HCEC 1CT (cell line): ENCODE data around the gene VWCE.

Source experiments
- DNase-seq: peaks from one replicate; pipeline ENCODE4 v3.0.0-alpha.2; 2017

Gene VWCE

DNA sequence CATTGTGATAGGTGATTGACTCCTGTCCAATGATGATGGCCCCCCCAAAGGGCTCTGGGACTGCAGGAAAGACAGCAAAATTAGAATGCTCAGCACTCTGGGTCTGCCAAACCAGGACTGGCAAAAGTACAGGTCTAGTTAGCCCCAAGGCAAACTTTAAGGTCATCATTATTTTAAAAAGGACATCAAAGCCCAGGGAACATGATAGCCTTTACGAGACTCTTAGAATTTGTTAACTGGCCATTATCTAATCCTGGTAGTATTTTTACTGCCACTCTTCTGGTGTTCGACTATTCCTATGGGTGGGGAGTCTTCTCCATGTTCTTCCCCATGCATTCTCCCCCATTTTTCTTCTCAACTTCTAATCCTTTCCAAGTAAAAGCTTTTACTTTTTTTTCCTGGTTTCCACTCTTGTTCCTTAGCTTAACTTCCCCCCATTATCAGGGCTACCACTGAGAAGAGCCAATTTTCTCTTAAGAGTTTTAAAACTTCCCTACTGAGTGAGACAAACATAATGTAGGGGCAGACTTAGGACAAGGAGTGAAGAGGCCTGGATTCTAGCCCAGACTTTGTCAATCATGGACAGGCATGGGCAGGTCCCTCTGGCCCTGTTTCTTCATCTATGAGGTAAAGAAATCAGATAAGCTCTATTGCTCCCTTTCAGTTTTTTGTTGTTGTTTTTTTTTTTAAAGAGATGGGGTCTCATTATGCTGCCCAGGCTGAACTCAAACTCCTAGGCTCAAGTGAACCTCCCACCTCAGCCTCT is 30.7 kb upstream of the VWCE start:
- DNase-seq = no peak

DNA sequence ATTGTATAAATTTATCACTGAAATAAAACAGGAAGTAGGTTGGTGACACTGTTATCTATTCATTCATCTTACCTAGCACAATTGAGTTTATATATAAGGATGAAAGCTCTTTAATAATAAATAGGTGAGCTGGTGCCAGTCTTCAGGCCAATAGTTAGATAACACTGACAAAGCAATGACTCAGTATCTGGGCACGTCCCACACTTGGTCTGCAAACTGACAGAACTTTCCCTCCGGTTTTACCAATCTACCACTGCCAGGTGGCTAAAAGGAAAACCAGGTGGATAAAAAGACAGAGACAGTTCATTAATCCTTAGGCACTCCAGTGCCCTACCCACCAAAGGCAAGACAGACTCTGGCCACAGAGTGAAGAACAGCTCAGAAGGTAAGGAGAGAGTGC is 20.1 kb upstream of the VWCE start:
- DNase-seq = no peak

DNA sequence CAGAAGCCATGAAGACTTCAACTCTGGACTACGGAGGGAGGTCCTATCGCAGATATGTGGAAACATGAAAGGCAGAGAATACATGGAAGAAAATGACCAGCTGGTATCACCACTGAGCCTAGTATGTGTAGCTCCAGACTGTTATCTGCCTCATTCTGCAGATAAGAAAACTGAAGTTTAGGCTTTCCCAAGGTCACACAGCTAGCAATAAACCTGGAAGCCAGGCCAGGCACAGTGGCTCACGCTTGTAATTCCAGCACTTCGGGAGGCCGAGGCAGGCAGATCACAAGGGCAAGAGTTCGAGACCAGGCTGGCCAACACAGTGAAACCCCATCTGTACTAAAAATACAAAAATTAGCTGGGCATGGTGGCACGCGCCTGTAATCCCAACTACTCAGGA is 15.6 kb upstream of the VWCE start:
- no peak for DNase-seq

DNA sequence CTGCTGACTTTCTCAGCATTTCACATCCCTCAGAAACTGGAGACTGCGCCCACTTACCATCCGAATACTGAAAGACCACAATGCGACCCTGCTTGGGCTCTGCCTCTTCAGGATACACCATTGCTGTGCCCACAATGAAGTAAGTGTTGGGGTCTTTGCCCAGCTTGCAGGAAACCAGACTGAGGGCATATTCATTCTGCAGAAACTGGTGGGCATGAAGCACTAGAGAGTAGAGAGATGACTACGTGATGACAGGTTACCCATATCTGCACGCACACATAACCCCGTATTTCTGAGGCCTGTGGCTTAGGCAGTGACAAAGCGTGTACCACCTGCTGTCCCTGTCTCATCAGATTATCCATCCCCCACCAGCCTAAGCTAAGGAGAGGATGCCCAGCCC is 14.6 kb upstream of the VWCE start:
- DNase-seq = no peak

DNA sequence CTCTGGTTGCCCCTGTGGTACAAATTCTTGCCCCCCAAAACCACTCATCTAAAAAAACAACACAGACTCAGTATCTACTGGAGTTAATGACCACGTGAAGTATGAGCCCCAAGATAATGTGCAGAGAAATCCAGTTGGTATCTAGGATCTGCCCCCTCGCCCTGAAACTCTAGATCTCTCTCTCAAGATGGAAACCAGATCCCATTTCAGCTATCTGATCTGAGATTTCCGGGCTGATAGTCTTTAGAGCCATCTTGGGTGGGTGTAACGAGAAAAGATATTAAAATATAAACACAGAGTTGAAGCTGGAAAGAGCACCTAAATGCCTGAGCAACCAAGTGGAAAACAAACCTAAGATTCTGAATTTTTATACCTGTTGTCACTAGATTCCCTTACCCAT is 14.0 kb upstream of the VWCE start:
- no peak for DNase-seq

DNA sequence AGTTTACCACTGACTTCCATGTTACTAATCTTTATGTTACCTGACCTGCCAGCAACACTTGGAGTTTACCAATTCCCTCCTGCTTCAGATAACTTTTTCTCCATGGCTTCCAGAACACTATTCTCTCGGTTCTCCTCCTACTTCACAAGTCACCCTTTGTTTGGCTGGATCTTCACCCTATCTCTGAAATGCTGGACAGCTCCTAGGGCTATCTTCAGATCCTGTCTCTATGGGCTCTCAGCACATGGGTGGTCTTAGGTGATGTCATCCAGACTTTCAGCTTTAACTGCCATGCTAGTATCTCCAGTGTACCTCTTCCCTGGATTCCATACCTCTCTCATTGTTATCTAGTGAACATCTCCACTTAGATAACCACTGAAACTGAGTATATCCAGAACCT is 12.2 kb upstream of the VWCE start:
- DNase-seq = no peak

DNA sequence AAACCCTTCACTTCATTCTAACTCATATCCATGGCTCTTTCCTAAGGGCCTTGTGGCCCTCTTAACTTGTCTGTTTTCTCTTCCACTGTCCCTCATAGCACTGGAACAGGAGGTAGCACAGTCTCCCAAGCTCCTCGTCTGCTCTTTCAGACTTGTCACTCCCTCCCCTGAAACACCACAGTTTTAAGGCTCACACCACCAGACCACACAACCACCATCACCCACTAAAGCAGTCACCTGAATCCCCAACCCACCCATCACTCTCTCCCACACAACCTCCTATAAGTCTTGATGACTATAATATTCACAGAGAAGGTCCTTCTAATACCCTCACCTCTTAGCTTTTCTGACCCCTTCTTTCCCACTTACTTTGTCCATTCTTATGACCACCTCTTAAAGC is 11.1 kb upstream of the VWCE start:
- DNase-seq = no peak

DNA sequence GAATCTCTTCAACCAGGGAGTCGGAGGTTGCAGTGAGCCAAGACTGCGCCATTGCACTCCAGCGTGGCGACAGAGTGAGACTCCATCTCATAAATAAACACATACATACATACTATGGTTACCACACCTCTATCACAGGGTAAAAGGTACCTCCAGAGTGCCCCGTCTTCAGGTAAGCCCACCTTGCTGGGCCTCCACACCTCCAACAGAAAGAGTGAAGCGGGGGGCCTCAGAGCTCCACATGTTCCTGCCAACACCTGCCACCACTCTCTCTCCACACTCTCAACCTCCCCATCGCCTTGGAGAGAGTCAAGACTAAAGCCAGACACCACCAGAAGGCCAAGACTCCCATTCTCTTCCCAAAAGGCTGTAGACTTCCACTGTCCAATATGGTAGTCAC is 10.3 kb upstream of the VWCE start:
- DNase-seq = no peak

DNA sequence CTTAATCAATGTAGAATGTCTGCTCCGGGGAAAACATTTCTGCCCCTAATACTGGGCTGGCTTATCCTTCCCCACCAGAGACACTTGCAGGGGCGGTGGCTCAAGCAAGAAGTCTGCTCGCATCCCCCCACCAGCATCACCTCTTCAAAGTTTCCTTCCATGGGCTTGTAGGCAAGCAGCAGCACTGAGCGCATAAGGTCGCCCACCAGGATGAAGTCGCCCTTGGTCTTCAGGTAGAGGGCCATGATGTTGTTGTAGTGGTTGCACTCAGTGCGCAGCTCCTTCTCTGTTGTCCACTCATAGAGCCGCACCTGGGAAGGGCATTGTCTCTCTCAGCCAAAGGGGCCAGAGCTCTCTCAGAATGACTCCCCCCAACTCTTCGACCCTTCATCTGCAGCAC is 8.6 kb upstream of the VWCE start:
- no peak for DNase-seq

DNA sequence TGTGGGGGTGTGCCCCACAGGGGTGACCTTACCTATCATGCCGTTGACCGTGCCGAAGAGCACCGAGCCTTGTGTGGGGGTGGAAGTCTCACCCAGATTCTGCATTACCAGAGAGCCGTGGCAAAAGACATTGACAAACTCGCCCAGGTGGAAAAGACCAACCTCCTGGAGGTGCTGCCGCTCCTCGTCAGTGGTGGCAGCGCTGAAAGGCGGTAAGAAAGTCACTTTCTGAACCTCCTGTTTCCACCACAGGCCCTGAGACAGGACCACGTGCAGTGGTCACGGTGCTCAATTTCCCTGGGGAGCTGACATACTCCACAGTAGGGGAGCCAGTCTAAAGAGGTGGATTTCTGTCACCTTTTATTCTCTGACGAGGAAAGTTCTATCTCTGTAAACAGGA is 7.4 kb upstream of the VWCE start:
- DNase-seq = no peak

DNA sequence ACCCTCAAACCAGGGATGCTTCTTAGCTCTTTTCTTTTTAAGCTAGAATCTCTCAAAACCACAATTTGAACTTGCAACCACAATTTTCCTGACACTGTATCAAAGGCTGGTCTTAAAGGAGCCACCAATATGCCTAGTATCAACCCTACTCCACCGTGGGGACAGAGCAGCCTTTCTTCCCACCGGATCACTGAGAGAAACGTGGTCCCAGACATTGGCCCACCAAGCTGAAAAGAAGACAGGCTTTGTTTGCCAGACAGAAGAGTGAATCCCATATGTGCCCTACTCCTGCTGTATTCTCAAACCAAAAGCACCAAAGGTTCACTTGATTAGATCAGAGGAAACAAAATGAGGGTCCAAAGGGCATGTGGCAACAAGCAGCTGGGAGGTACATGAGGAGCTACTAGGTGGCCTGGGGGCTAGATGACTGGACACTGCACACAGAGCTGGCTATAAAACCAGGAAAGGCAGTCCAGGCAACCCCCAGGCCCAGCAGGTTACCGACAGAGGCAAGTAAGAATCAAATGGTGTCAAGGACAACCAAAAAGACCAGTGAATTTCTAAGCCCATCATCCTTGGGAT is 3.6 kb upstream of the VWCE start:
- DNase-seq = no peak

DNA sequence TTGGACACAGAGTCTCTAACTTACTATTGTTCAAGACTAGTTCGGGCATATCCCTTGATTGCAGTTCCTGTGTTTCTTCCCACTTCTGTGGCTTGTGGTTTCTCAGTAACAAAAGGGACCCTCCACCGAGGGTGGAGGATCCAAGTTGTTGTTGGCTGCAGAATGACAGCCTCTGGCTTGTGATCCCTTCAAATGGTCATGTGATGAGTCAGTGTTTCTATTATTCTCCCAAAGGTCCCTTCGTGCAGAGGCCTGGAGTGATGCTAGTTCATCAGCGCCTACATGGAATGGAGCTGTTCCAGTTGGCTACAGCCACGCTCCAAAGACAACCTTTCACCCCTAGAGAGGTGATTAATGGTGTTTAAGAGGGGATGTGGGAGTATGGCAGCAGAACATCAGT is 2.6 kb upstream of the VWCE start:
- peak; percentile 72 for DNase-seq

DNA sequence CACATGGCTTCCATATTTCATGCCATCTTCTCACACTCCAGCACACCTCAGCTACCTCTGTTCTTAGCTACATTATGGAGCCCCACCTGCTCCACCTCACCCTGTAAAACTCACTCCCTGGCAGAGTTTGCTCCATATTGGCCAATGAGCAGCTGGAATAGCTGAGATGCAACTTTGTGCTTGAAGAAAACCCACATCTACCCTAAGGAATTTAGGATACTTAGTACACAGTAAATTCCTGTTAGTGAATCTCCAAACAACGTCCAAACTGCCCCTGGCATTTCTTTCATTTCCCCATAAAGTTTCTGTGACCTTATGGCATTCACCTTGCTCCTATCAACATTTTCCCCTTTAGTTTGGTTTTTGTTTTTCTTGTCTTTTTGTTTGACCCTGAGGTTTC is 2.2 kb upstream of the VWCE start:
- no peak for DNase-seq

DNA sequence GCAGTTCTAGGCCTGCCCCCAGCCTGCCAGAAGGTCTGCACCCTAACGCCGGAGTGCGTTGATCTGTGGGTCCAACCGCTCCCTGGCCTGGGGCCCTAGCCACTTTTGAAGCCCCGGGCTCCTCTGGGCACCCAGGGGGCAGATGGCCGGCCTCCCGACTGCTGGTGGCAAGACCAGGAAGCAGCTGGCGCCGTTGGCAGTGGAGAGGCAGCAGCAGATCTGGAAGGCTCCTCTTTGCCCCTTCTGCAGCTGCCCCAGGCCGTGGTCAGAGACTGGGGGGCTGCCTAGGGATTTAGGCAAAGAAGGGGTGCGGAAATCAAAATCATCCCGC is 445 bp upstream of the VWCE start:
- no peak for DNase-seq

DNA sequence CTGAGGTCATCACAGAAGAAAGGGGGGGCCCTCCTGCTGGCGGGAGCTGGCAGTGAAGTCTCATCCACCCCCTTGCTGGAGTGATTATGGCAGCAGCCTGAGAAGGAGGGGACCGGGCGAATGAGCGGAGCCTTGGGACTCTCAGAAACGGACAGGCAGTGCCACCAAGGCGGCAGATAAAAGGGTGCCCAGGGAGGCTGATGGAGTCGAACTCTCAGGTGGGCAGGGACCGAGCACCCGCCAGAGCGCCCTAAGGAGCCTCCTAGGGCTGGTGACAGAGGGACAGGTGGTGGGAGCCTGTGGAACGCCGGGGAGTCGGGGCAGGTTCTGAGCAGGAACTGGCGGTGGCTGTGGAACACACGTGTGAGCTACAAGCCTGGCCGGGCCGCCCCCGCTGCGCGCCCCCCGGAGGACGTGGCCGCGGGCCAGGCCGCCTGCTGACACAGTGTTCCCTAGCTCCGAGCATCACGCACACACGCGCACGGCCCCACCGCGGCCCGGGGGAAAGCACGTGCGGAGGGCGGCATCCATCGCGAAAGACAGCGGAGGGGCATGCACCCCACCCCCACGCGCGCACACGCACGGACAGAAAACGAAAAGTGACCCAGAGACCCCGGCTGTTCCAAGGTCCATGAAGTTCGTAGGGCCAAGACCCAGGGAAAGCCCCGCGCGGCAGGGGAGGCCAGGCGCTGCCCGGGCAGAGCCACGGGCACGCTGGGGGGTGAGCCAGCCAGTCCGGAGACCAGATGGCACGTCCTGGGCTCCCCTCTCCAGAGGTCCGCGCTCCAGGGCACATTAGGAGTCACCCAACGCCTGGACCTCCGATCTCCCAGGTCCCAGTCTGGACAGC is 1.0 kb downstream of the VWCE start:
- peak; percentile 10 for DNase-seq

DNA sequence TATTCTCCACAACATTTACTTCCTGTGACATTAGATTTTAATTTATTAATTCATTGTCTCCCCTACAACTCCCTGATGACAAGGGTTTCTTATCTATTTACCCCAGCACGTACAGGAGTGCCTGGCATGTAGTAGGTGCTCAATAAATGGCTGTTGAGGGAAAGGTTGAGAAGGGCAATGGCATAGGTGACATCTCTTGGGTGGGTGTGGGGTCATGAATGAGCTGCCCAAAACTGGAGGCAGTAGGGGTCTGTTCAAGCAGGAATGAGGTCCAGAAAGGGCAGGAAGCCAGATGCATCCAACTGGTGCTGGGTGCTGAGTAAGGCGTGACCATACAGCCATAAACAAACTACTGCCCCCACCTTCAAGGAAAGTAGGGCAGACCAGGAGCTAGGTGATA is 2.8 kb downstream of the VWCE start:
- DNase-seq = no peak

DNA sequence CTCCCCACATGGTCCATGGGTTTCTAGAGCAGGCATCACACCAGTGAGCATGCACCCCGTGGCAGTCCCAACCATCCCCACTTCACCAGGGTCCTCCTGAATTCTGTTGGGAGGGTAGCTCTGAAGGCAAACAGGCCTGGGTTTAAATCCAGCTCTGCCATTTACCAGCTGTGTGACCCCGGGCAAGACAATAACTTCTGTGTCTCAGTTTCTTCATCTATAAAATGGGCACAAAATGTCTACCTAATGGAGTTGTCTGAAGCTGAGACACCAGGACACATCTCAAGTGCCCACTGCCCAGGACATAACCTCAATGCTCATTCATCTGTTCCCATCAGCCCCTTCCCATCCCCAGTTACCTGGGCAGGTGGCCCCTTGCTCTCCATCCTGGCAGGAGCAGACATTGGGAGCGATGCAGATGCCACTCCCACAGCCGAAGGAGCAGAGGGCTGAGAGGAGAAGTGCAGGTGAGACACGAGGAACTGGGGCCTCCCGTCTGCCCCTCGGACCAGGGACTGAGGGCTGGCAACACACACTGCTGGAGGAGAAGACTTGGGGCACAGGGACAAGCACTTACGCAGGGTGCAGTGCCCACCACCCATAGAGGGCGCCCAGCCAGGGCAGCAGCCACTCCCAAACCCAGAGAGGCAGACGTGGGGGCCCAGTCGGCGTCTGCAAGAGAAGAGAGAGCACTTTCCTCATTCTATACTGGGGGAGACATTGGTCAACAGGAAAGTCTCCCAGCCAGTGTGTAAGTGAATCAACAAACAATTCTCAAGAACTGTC is 4.0 kb downstream of the VWCE start:
- no peak for DNase-seq

DNA sequence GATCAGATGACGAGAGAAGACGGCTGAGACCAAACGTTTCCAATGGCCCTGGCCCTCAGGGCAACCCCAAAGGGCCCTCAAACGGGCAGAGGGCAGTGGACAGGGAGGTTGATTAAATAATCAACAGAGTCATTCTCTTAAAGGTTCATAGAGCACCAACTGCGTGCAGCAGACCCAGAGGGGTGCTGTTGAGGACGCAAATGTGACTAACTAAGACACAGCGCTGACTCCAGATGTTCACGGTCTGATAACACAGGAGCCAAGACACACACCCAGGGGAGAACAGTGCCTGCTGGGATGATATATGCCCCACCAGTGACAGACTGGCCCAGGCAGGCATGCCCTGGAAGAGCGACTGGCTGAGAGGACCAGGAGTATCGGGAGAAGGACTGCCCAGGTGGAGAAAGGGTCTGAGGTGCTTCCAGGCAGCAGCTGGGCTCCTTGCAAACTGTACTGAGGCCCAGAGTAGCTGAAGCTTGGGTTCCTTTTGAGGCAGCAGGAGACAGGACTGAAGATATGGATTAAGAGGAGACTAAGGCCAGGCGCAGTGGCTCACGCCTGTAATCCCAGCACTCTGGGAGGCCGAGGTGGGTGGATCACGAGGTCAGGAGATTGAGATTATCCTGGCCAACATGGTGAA is 7.7 kb downstream of the VWCE start:
- DNase-seq = no peak

DNA sequence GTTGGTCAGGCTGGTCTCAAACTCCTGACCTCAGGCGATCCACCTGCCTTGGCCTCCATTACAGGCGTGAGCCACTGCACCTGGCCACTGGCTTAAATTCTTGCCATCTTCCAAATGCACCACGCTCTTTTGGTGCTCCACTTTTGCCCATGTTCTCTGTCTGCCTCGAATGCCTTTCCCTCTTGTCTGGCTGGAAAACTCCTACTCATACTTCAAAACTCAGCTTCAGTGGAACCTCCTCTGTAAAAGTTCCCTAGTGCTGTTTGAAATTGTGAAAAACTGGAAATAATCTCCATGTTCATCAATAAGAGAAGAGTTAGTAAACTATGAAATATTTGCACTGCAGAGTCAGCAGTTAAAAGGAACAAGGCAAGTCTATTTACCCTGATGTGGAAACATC is 11.5 kb downstream of the VWCE start:
- no peak for DNase-seq

DNA sequence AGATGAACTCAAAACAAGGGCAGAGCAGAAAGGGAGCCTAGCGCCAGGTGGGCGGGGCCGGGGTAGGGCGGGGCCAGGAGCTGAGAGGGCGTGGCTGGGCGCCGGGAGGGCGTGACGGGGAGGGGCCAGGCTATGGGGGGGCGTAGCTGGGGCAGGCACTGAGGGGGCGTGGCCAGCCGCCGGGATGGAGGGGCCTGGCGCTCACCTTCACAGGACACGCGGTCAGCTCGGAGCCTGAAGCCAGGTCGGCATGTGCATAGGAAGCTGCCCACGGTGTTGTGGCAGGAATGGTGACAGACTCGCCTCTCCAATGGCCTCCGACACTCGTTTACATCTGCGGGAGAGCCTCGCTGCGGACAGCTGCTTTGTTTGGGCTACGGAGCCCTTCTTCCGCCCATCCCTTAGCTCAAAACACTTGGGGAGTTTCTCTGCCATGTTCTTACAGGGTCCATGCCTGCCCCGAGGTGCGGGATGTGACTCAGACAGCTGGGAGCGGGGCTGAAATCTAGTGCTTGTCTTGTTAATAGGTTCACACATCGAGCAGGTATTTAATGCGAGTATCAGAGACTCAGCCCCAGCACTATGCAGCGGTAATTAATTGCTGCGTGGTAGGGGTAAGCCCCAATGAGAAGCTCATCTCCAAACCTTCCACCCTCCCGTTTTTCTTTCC is 13.4 kb downstream of the VWCE start:
- peak; percentile 17 for DNase-seq

DNA sequence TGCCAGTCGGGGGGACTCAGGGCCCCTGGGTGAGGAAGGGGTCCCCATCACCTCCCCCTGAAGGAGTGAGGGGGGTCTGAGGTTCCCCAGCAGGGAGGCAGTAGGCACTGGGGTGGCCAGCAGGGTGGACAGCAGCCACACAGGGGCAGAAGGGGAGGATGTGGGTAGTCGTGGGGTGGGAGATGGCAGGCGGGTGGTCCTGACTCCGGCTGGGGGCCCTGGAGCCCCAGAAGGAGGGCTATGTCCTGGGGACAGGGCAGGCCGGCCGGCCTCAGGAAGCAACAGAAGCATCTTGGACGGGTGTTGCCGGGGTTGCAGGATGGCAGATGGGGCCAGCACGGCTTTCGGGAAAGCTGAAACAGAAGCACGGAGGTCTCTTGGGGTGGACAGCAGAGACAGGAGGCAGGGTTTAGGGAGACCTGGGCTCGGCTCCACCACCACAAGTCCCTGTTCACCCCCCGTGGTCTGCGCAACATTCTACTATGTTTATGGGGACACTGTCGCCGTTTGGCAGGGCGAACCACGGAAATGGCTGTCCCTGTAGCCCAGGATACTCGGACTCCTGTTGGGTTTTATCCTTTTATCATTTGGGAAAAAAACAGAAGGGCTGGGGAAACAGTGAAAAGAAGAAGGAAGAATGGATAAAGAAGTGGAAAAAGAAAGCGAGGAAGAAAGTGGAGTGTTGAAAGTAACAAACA is 14.1 kb downstream of the VWCE start:
- DNase-seq = no peak
